HG03103 (cell line): Measurements from ENCODE around the gene PLXNC1.

Experiments used
- ATAC-seq: cut with Tn5 transposase; IDR thresholded peaks from one replicate; pipeline ENCODE4 v1.9.1; 2021; ENCODE audit warnings: low read depth; ENCODE audit not compliant: unreplicated experiment

PLXNC1 gene

DNA sequence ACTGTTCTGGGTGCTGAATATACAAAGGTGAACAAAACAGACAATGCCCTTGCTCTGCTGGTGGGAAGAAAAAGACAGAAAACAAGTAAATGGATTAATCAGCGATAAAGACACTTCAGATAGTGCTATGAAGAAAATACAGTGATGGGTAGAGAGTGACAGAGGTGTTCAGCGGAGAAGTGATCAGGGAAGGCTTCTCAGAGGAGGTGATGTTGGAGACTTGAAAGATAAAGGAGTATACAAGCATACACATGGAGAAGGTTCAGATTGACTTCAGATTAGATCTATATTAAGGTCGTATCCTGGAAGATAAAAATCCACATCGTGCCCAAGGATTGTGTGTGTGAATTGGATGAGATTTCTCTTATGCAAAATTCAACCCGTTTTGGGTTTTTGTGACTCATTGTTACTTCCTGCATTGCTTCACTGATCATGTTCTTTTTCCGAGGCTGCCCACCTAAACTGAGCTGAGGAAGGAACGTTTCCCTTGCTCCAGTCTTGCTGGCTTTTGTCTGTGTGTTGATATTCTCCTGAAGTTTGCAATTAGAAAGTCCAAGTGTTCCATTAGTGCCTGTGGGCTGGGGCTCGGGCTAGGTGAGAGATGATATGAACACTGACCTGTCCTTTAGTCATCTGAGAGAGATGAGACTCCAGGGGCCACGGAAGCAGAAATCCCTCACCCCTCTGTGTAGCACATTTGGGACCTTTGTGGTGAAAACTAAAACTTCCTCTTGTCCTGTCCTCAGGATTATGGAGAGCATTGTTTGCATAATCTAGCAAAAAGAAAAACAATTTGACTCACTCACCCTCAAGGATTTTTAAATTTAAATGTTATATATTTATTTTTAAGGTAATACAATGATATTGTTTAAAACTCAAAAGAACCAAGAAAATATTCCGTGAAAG lies 27.6 kb downstream of the PLXNC1 start:
- no peak for ATAC-seq

GRCh38 chr12:94178054-94178453 lies 29.7 kb downstream of the PLXNC1 start:
- no peak for ATAC-seq

GRCh38 chr12:94178882-94179281 lies 30.5 kb downstream of the PLXNC1 start:
- ATAC-seq = no peak

- ATAC-seq = no peak
These were observed 31.3 kb downstream of the PLXNC1 start for GRCh38 chr12:94179723-94180122.

GRCh38 chr12:94180558-94181296 lies 32.4 kb downstream of the PLXNC1 start:
- ATAC-seq = no peak

- ATAC-seq = no peak
These were observed 34.8 kb downstream of the PLXNC1 start for GRCh38 chr12:94182986-94183707.

DNA sequence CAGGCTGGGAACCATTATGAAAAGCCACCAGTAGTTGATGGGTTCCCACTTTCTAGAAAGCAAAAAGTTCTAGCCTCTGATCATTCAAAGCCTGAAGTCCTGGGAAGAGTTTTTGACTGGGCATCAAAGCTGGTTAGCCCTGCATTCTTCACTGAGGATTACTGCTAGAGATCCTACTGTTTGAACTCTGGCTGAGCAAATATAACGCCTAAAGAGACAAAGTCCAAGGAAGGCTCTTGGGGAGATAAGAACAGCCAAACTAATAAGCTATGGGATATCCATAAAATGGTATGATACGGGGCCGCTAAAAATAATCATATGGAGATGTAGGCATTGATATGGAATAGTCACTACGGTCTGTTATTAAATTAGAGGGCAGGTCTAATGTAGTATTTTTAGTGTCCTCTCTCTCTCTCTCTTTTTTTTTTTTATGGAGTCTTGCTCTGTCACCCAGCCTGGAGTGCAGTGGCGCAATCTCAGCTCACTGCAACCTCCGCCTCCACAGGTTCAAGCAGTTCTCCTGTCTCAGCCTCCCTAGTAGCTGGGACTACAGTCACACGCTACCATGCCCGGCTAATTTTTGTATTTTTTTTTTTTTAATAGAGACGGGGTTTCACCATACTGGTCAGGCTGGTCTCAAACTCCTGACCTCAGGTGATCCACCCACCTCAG lies 35.5 kb downstream of the PLXNC1 start:
- ATAC-seq = no peak

DNA sequence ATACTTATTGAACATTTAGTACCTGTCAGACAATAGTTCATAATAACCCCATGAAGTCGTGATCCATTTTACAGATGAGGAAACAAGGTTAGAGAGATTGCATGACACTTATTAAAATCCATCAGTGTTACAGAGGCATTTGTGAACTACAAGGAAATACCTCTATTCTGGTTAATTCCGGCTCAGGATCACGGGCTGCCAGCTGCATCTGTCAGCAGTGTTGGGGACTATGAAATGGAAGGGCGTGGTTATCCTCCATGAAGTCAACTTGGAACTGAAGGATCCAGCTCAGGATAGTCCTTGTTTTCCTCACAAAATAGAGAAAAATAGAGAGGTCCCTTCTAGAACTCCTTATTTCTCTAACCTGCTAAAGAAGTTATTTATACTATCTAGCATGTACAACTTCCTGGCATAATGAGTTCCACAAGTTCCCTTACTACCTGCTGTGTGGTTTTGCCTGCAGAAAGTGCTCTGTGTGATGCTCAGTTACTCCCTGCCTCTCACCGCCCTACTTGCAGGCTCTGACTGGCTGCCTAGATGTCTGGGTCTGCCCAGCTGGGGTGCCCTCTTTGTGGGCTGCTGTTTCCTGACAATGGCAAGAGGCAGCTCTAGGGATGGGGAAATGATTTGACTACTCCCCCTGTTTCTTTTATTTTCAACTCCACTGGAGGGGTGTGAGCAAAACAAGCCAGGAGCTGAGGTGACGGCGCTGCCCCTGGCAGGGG lies 36.8 kb downstream of the PLXNC1 start:
- no peak for ATAC-seq

DNA sequence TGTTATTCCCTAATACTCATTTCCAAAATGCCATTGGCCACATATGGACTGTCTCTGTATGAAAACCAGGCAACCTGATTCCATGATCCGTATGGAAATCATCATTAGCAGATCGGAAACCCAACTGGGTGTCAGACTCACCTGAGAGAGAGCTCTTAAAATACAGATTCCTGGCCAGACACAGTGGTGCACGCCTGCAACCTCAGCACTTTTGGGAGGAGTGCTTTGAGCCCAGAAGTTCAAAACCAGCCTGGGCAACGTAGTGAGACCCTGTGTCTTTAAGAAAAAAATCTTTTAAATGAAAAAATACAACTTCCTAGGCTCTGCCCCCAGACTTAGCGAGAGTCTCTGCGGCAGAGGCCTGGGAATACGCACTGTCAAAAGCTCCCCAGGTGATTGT lies 37.4 kb downstream of the PLXNC1 start:
- no peak for ATAC-seq

DNA sequence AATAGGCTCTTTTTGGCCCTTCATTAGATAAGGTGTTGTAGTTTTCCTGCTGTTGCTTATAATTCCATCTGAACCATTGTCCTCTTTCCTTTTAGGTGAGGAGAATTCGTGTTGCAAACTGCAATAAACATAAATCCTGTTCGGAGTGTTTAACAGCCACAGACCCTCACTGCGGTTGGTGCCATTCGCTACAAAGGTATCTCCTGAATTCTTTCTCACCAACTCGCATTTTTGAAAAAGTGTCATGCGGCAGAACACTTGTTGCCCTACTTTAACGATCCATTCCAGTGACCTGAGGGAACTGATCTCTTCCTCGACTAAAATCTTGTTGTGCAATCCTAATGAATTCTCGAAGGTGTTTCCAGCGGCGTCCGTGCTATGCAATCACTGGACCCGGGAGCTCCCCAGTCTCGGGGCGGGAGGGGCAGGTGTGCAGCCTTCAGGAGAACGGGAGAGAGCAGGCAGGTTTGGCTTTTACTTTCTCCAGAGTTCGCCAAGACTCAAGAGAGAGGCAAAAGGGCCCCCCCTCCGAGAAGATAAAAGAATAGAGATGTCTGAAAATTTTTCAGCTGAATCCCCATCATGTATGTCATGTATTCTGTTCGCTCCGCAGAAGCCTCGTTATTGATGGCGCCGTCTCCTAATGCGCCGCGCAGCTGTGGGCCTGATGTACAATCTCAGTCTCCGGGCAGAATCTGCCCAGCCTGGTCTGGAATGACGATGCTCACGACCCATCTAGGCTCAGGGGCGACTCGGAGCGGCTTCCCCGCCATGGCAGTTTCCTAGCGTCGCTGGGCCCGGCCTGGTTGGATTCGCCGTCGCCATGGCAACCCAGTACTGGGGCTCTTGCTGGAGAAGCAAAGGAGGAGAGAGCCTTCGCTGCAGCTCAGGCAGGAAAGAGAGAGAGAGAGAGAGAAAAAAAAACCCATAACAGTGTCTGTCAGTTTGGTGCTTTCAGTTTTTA lies 38.2 kb downstream of the PLXNC1 start:
- ATAC-seq = no peak

GRCh38 chr12:94187361-94187760 lies 39.0 kb downstream of the PLXNC1 start:
- ATAC-seq = no peak

DNA sequence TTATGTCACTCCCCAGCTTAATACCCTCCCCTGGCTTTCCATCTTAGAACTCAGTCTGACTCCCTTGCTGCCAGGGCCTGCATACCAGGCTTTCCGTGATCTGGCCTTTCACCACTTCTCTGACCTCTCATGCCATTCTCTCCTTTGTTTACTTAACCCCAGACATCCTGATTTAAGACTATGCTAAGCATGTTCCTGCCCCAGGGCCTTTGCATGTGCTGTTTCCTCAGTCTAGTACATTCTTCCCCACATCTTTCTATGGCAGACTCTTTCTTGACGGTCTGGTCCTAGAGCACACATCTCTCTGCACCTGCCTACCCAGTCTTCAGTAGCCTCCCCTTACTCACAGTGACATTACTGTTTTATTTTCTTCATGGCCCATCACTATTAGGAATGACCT lies 42.2 kb downstream of the PLXNC1 start:
- ATAC-seq = no peak

DNA sequence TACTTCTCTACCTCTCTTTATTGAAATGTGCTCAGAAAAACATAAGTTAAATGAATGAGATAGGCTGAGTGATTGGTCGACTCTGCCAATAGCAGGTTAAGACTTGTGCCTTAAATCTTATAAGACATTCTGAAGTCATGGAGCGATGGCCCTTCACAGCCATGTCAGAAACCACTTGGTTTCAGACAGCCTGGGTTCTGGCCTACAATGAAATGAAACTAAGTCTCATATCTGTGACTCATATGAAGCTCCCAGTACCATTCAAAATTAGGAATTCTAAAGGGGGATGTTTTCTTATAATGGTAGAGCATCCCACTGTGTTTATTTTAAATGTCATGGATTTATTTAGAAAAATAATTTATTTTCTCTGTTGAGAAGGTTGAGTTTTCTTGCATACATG lies 42.6 kb downstream of the PLXNC1 start:
- ATAC-seq = no peak

- no peak for ATAC-seq
These were observed 43.4 kb downstream of the PLXNC1 start for GRCh38 chr12:94191811-94192210.

DNA sequence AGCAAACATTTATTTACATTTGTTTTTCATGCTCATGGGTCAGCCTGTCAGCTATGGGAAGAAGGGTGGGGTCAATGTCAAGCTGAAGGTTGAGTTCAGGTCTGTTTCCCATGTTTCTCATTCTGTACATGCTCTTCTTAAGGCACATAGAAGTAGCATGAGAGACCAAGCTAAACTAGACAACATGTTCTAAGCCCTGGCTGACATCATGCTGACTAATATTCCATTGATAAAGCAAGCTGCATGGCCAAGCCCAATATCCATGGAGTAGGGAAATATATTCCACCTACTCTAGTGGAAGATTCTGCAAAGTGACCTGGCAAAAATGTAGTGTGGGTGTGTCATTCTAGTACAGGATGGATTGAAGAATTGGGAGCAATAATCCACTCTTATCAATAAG lies 44.1 kb downstream of the PLXNC1 start:
- no peak for ATAC-seq

DNA sequence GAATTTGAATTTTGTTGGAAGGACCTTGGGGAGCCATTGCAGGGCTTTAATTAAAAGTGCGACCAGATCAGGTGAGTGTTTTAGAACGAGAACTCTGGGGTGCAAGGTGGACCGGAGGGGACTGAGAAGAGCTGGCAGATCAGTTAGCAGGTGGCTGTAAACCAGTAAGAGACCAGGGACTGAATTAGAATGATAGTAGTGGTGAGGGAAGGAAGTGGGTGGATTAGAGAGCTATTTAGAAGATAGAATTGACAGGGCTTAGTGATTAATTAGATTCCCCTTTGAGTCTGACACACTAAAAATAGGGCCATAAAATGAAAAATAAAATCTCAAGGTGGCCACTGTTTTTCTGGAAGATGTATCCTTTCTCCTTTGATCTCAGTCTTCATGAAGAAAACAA lies 44.8 kb downstream of the PLXNC1 start:
- ATAC-seq = no peak

DNA sequence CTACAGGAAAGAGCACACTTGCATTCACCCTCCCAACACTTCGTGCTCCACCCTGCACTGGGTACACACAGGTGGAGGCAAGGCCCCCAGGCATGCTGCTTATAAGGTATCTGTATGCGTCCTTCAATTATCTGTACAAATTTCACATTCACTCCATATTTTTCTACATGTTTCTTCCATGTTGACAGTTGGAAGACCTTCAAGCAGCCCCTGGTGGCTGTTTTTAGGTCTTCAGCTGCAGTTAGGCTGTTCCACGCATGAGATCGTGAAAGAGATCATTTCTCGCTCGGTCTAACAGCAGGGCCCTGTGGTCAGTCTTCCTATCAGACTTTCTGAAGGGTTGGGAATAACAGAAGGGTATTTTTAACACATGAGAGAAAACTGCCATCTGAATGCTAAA lies 47.1 kb downstream of the PLXNC1 start:
- ATAC-seq = no peak

GRCh38 chr12:94198469-94198868 lies 50.1 kb downstream of the PLXNC1 start:
- ATAC-seq = no peak

DNA sequence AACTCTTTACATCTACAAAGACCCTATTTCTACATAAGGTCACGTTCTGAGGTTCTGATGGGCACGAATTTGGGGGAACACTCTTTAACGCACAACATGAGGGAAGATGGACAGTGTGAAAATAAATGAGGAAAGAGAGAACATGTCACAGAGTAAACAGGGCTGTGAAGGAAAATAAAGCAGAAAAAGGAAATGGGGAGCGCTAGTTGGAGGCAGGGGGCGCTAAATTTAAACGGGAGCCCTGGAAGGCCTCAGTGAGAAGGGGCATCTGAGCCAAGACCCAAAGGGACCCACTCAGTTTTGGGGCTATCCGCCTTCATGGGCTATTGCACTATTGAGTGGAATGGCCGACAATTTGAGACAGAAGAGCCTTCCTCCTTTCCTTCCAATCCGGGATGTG lies 50.5 kb downstream of the PLXNC1 start:
- ATAC-seq = no peak
